Nephron progenitor cell (in vitro differentiated cells): ENCODE data around the gene CRY1.

Experiments used
- DNase-seq: peaks from one replicate; pipeline ENCODE4 v3.0.0; 2021
- H3K27ac Mint-ChIP-seq: 2 replicates; pipeline ENCODE4 v1.8.0; 2021; ENCODE audit warnings: mild to moderate bottlenecking, moderate library complexity, mixed read lengths
- H3K27me3 Mint-ChIP-seq: 2 replicates; pipeline ENCODE4 v1.8.0; 2021; ENCODE audit warnings: mild to moderate bottlenecking, low read depth, mixed read lengths; ENCODE audit not compliant: poor library complexity
- H3K36me3 Mint-ChIP-seq: 2 replicates; pipeline ENCODE4 v1.8.0; 2021; ENCODE audit warnings: low read depth, mixed read lengths
- H3K4me1 Mint-ChIP-seq: 2 replicates; pipeline ENCODE4 v1.8.0; 2021; ENCODE audit warnings: mixed read lengths
- H3K4me3 Mint-ChIP-seq: 2 replicates; pipeline ENCODE4 v1.8.0; 2021; ENCODE audit warnings: mild to moderate bottlenecking, moderate library complexity, mixed read lengths
- H3K9me3 Mint-ChIP-seq: 2 replicates; pipeline ENCODE4 v1.8.0; 2021; ENCODE audit warnings: mild to moderate bottlenecking, moderate library complexity, mixed read lengths
- CTCF ChIP-seq: fragments of 200-600 bp; sonication (generic); IDR thresholded peaks from 2 replicates; pipeline ENCODE4 v1.5.0; 2021; ENCODE audit warnings: antibody characterized with exemption

The CRY1 gene

GRCh38 chr12:107131832-107132616 is 38.7 kb upstream of the CRY1 start:
- DNase-seq = peak; percentile 36

GRCh38 chr12:107130830-107131611 is 37.7 kb upstream of the CRY1 start:
- TF ChIP-seq CTCF = no peak
- peak; percentile 25 for DNase-seq
- Mint-ChIP-seq H3K36me3 (no peaks in the 10 kb centered on the region), H3K27ac (no peak overlapping the region), H3K27me3 (no peaks in the 10 kb centered on the region), H3K4me3 (no peak overlapping the region), H3K4me1 (peaks cover 37% of the 10 kb centered on the region), H3K9me3 (no peaks in the 10 kb centered on the region)

More at GRCh38 chr12:107131832-107132616, 38.7 kb upstream of the CRY1 start:
- H3K4me3 Mint-ChIP-seq = no peak overlapping the region
- peaks cover 31% of the 10 kb centered on the region for H3K4me1 Mint-ChIP-seq
- TF ChIP-seq CTCF = peak; percentile 76
- no peaks in the 10 kb centered on the region for H3K27me3 Mint-ChIP-seq
- H3K27ac Mint-ChIP-seq = no peak overlapping the region
- no peaks in the 10 kb centered on the region for H3K9me3 Mint-ChIP-seq
- no peaks in the 10 kb centered on the region for H3K36me3 Mint-ChIP-seq

- H3K36me3 Mint-ChIP-seq = no peaks in the 10 kb centered on the region
- no peak overlapping the region for H3K4me3 Mint-ChIP-seq
- no peaks in the 10 kb centered on the region for H3K9me3 Mint-ChIP-seq
- peaks cover 37% of the 10 kb centered on the region for H3K4me1 Mint-ChIP-seq
- DNase-seq = no peak
- no peaks in the 10 kb centered on the region for H3K27me3 Mint-ChIP-seq
- no peak for TF ChIP-seq CTCF
- no peak overlapping the region for H3K27ac Mint-ChIP-seq
Observed at GRCh38 chr12:107129315-107129930, 36.1 kb upstream of the CRY1 start.

GRCh38 chr12:107127482-107128430 is 34.4 kb upstream of the CRY1 start:
- Mint-ChIP-seq H3K4me1 (peaks cover 33% of the 10 kb centered on the region), H3K27ac (no peak overlapping the region), H3K36me3 (no peaks in the 10 kb centered on the region), H3K9me3 (no peaks in the 10 kb centered on the region), H3K4me3 (no peak overlapping the region), H3K27me3 (no peaks in the 10 kb centered on the region)
- DNase-seq = no peak
- no peak for TF ChIP-seq CTCF

GRCh38 chr12:107126796-107127481 is 33.6 kb upstream of the CRY1 start:
- H3K4me3 Mint-ChIP-seq = no peak overlapping the region
- no peak for DNase-seq
- H3K27me3 Mint-ChIP-seq = peaks cover 6% of the 10 kb centered on the region
- no peak overlapping the region for H3K27ac Mint-ChIP-seq
- peaks cover 31% of the 10 kb centered on the region for H3K4me1 Mint-ChIP-seq
- no peaks in the 10 kb centered on the region for H3K9me3 Mint-ChIP-seq
- TF ChIP-seq CTCF = peak; percentile 34
- no peaks in the 10 kb centered on the region for H3K36me3 Mint-ChIP-seq
